ENCODE data around the gene CAMK1D. TPM values are rescaled to one million over a fixed set of nuclear protein-coding genes. Genes with fewer than 3 reads are reported as not detected.

The CAMK1D gene
- total and polyA plus RNA-seq, 2 of the 4 experiments (the other 2 are of a cell fraction), result 5.0 to 5.3 TPM

- no CpG with 5 or more reads among the region's 3 CpGs for WGBS, 2 experiments (ENCODE audit: extremely low coverage in 2 of 2, insufficient read length in 1 of 2)
- H4K8ac ChIP-seq (ENCODE audit: low read depth in 2 of 2, low read length in 2 of 2), result no peak overlapping the region
- no peak overlapping the region for H3K9ac ChIP-seq (ENCODE audit: low read depth, low read length)
- no peak overlapping the region for H3K4me2 ChIP-seq (ENCODE audit: low read depth, low read length)
- H3K56ac ChIP-seq (ENCODE audit: extremely low read depth, insufficient read depth, low read length), result no peak overlapping the region
- dilution Hi-C loops (cut with HindIII; ENCODE audit: low sequenced_read_pairs, unreplicated experiment), result no loop called here
- no peak overlapping the region for H2AK9ac ChIP-seq (replicated peaks; ENCODE audit: low read depth, low read length, poor library complexity)
- no peaks in the 10 kb centered on the region for H3K9me1 ChIP-seq (ENCODE audit: insufficient read depth, low read length)
- no peak overlapping the region for H2AK5ac ChIP-seq (ENCODE audit: low read depth, low read length)
- H3K36me3 ChIP-seq (ENCODE audit: control insufficient read depth, insufficient read depth, low read length), result peaks cover 5% of the 10 kb centered on the region; the same call in 1 of the 2 replicates
- DNase-seq (no peak), ATAC-seq (ENCODE audit: low read depth) (no peak)
- H2BK20ac ChIP-seq (ENCODE audit: low read depth, low read length), result no peak overlapping the region
- H2BK15ac ChIP-seq (ENCODE audit: low read depth, low read length), result no peak overlapping the region
- H2BK5ac ChIP-seq (ENCODE audit: low read depth, low read length, poor library complexity, severe bottlenecking), result no peak overlapping the region
- no peaks in the 10 kb centered on the region for H3K27me3 ChIP-seq (ENCODE audit: control insufficient read depth, insufficient read depth, low read length)
- no peak overlapping the region for H3K4me3 ChIP-seq (ENCODE audit: insufficient read depth, low read depth, low read length)
- H2BK120ac ChIP-seq (ENCODE audit: low read depth, low read length), result no peak overlapping the region
- H3K18ac ChIP-seq (ENCODE audit: low read depth, low read length), result no peak overlapping the region
- no peak overlapping the region for H4K5ac ChIP-seq (ENCODE audit: low read depth, low read length)
- no peak overlapping the region for H4K91ac ChIP-seq (ENCODE audit: insufficient read depth, low read depth, low read length)
- H4K20me1 ChIP-seq (ENCODE audit: insufficient read depth, low read length), result no peaks in the 10 kb centered on the region
- no peak overlapping the region for H3K27ac ChIP-seq (ENCODE audit: insufficient read depth, low read length)
- POLR2A ChIA-PET (ENCODE audit: unreplicated experiment), result no interaction called here
- no peak overlapping the region for H3K23ac ChIP-seq (ENCODE audit: low read depth, low read length)
- no peaks in the 10 kb centered on the region for H3K4me1 ChIP-seq (ENCODE audit: control insufficient read depth, insufficient read depth, low read length)
- TF ChIP-seq RCOR1 (IDR thresholded peaks at IDR 0.05; ENCODE audit: insufficient replicate concordance, low read length) (no peak), RFX5 (IDR thresholded peaks at IDR 0.05; ENCODE audit: low read depth, low read length) (no peak), CHD1 (IDR thresholded peaks at IDR 0.05; ENCODE audit: low read depth, low read length) (no peak)
- H2AFZ ChIP-seq (replicated peaks; ENCODE audit: low read length, poor library complexity), result no peak overlapping the region
- in situ Hi-C loops (cut with MboI; ENCODE audit: low sequenced_read_pairs), result no loop called here
- H3K79me1 ChIP-seq (ENCODE audit: low read depth in 1 of 2, low read length in 2 of 2), result no peaks in the 10 kb centered on the region
- no TSS peak for BruUV-seq (replicated peaks)
- H3K9me3 ChIP-seq (ENCODE audit: control insufficient read depth, insufficient read depth, low read length), result peaks cover 2% of the 10 kb centered on the region
- CTCF ChIA-PET, result interaction anchor here (0.6 to 1.1 kb wide), 2 partner anchors 47 to 363 kb away, joined by 3 read pairs; no protein-coding TSS in a partner anchor
- intact Hi-C loops (cut with micrococcal nuclease), result no loop called here
- H3K14ac ChIP-seq (replicated peaks; ENCODE audit: low read depth, low read length), result no peak overlapping the region
- no peak overlapping the region for H3K4ac ChIP-seq (ENCODE audit: low read depth, low read length)
Observed at GRCh38 chr10:12667052-12667451, 317.7 kb downstream of the CAMK1D start.

Data from IMR-90 (cell line).